Natural killer cell (primary cell): ENCODE measurements around the gene SCMH1. TPM values are rescaled to one million over a fixed set of nuclear protein-coding genes. Genes with fewer than 3 reads are reported as not detected.

ENCODE experiments used
- ATAC-seq, 3 donors: fragments of 150-1000 bp in 2 of 3; fragments of 200-7000 bp in 1 of 3; cut with Tn5 transposase; 1 replicate in 1 of 3; 2 replicates in 2 of 3; pipeline ENCODE4 v1.10.0; 2021; ENCODE audit warnings: mild to moderate bottlenecking in 2 of 3, moderate library complexity in 2 of 3
- DNase-seq, 2 donors: peaks; one replicate each; pipeline versions ENCODE4 v3.0.0 to v3.0.0-alpha.2; 2013 to 2021; ENCODE audit warnings: mixed read lengths in 1 of 2
- H3K27ac ChIP-seq: one replicate; pipeline ENCODE4 v1.5.1; 2013; ENCODE audit warnings: mild to moderate bottlenecking, low read length
- H3K27me3 ChIP-seq: one replicate; pipeline ENCODE4 v1.6.1; 2013; ENCODE audit warnings: low read length; ENCODE audit not compliant: control insufficient read depth, insufficient read depth
- H3K36me3 ChIP-seq: one replicate; pipeline ENCODE4 v1.6.1; 2013; ENCODE audit warnings: low read length; ENCODE audit not compliant: control insufficient read depth, insufficient read depth
- H3K4me1 ChIP-seq: one replicate; pipeline ENCODE4 v1.6.1; 2013; ENCODE audit warnings: low read length; ENCODE audit not compliant: control insufficient read depth, insufficient read depth
- H3K4me3 ChIP-seq: one replicate; pipeline ENCODE4 v1.5.1; 2013; ENCODE audit warnings: low read length
- H3K9me3 ChIP-seq: one replicate; pipeline ENCODE4 v1.6.1; 2013; ENCODE audit warnings: low read length; ENCODE audit not compliant: control insufficient read depth, insufficient read depth
- H3K27ac Mint-ChIP-seq, 2 donors: one replicate each; pipeline ENCODE4 v1.8.0; 2022; ENCODE audit warnings: mild to moderate bottlenecking in 2 of 2, mixed read lengths in 2 of 2, moderate library complexity in 1 of 2
- H3K27me3 Mint-ChIP-seq, 2 donors: one replicate each; pipeline ENCODE4 v1.8.0; 2022; ENCODE audit warnings: low read depth in 2 of 2, mixed read lengths in 2 of 2
- H3K36me3 Mint-ChIP-seq: one replicate; pipeline ENCODE4 v1.8.0; 2022; ENCODE audit warnings: mixed read lengths
- H3K4me1 Mint-ChIP-seq, 2 donors: one replicate each; pipeline ENCODE4 v1.8.0; 2022; ENCODE audit warnings: mixed read lengths in 2 of 2
- H3K4me3 Mint-ChIP-seq: one replicate; pipeline ENCODE4 v1.8.0; 2022; ENCODE audit warnings: mild to moderate bottlenecking, moderate library complexity, mixed read lengths
- H3K9me3 Mint-ChIP-seq, 2 donors: one replicate each; pipeline ENCODE4 v1.8.0; 2022; ENCODE audit warnings: mixed read lengths in 2 of 2
- WGBS: methylation state at CpG from one replicate; pipeline ENCODE4 v1.1.7; 2013; ENCODE audit warnings: missing lambda C conversion rate; ENCODE audit not compliant: insufficient coverage; 5-methylcytosine and 5-hydroxymethylcytosine counted together
- intact Hi-C: fragments of 100-400 bp; cut with micrococcal nuclease; formaldehyde crosslinking; loops from one replicate; pipeline ENCODE4 v1.14.2; 2022
- total RNA-seq, 4 donors: library from RNA; stranded (reverse); fragments of 120-200 nt in 1 of 4; gene quantifications; one replicate each; pipeline versions ENCODE4 v1.2.3 to v1.2.4, GENCODE V29; 2013 to 2022
- TF ChIP-seq, protein P1 (sequence below): fragments of 200-600 bp; IDR thresholded peaks from one replicate; pipeline ENCODE4 v1.8.0; 2022; ENCODE audit warnings: antibody characterized with exemption

The SCMH1 gene
- total RNA-seq, 3 donors from 2014 or later (not counting 1 experiment from before 2014, with no cell fraction given), result 8.3 to 10.2 (median 9.1) TPM

DNA sequence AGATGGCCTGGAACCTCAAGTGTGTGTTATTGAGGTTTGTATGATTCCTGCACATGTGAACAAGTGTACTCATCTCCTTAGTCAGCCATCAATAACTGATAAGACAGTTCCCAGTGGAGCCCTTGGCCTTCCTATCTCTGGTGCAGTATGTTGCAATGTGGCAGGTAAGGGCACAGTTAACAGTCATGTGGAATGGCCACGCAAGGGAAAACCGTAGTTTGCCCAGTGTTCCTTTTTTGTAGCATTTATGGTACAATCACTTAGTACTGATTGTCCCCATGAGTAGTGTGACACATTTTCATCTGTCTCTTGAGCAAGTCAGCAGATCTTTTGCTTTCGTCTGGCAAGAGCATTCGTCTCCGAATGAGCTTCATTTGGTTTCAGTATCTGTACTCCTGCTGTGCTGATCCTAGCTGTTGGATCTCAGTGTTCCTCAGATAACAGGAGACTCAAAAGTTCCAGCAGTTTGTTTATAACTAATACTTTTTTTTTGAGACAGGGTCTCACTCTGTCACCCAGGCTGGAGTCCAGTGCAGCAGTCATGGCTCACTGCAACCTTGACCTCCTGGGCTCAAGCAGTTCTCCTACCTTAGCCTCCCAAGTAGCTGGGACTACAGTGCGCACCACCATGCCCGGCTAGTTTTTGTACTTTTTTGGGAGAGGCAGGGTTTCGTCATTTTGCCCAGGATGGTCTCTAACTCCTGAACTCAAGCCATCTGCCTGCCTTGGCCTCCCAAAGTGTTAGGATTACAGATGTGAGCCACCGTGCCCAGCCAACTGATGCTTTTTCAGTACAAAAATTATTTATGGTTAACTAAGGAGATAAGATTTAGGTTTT is 254.4 kb downstream of the SCMH1 start:
- intact Hi-C loops, result no loop called here
- Mint-ChIP-seq H3K9me3 (no peaks in the 10 kb centered on the region), H3K4me1 (no peaks in the 10 kb centered on the region), H3K27me3 (no peaks in the 10 kb centered on the region), H3K27ac (no peak overlapping the region), H3K36me3 (peaks cover 37% of the 10 kb centered on the region), H3K4me3 (no peak overlapping the region)
- Histone ChIP-seq H3K9me3 (no peaks in the 10 kb centered on the region), H3K27ac (no peak overlapping the region), H3K4me3 (no peak overlapping the region), H3K36me3 (peaks cover 81% of the 10 kb centered on the region), H3K4me1 (no peaks in the 10 kb centered on the region), H3K27me3 (no peaks in the 10 kb centered on the region)
- WGBS, result 95% methylated on average over 8 of the region's 9 CpGs
- DNase-seq (no peak), ATAC-seq (no peak)
- TF ChIP-seq, protein P1, sequence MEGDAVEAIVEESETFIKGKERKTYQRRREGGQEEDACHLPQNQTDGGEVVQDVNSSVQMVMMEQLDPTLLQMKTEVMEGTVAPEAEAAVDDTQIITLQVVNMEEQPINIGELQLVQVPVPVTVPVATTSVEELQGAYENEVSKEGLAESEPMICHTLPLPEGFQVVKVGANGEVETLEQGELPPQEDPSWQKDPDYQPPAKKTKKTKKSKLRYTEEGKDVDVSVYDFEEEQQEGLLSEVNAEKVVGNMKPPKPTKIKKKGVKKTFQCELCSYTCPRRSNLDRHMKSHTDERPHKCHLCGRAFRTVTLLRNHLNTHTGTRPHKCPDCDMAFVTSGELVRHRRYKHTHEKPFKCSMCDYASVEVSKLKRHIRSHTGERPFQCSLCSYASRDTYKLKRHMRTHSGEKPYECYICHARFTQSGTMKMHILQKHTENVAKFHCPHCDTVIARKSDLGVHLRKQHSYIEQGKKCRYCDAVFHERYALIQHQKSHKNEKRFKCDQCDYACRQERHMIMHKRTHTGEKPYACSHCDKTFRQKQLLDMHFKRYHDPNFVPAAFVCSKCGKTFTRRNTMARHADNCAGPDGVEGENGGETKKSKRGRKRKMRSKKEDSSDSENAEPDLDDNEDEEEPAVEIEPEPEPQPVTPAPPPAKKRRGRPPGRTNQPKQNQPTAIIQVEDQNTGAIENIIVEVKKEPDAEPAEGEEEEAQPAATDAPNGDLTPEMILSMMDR, result no peak

DNA sequence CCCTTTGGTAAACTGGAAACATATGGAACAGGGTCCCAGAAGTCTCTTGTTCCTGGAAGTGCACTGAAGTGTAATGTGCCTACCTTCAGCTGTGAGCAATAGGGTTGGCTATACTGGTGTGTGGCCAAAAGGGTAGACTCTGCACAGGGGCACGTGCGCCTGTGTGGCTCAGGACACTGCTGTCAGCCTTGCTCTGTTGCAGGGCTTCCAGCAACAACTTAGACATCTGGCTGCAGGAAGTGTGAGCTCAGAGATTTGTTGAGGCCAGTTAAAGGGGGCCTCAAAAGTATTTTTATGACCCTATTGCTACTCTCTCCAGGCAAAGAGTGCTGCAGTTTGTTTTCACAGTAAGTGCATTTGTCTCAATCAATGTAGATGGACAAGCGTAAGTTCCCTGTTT is 255.2 kb downstream of the SCMH1 start:
- Mint-ChIP-seq H3K4me3 (no peak overlapping the region), H3K27ac (no peak overlapping the region), H3K27me3 (no peaks in the 10 kb centered on the region), H3K9me3 (no peaks in the 10 kb centered on the region), H3K4me1 (peaks cover 0 to 4% of the 10 kb centered on the region in 2 donors), H3K36me3 (peaks cover 31% of the 10 kb centered on the region)
- ATAC-seq, result no peak
- H3K36me3 ChIP-seq, result peaks cover 76% of the 10 kb centered on the region
- H3K27me3 ChIP-seq, result no peaks in the 10 kb centered on the region
- 93% methylated on average over 3 of the region's 3 CpGs for WGBS
- intact Hi-C loops, result no loop called here
- no peak overlapping the region for H3K4me3 ChIP-seq
- DNase-seq, result no peak
- no peaks in the 10 kb centered on the region for H3K9me3 ChIP-seq
- no peaks in the 10 kb centered on the region for H3K4me1 ChIP-seq
- TF ChIP-seq, protein P1, result no peak
- H3K27ac ChIP-seq, result no peak overlapping the region

DNA sequence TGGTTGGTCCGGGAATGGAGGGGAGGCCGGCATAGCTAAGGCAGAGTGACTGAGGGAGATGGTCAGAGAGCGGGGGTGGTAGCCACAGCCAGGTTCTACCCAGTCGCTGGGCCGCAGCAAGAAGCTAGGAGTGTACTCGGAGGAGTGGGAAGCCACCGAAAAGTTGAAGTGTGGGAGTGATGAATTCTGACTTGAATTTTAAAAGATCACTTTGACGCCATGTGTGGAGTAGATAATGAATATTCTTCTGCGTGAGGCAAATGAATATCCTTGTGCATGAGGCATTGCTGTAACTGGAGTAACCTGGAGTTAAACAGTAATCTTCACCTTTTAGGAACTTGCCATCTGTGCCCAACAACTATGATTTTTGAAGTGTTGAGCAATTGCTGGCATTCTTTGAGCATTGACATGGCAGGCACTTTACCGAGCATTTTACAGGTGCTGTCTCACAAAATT is 255.8 kb downstream of the SCMH1 start:
- H3K9me3 Mint-ChIP-seq, result no peaks in the 10 kb centered on the region

More for the DNA sequence above, 255.8 kb downstream of the SCMH1 start:
- Histone ChIP-seq H3K36me3 (peaks cover 71% of the 10 kb centered on the region), H3K27me3 (no peaks in the 10 kb centered on the region), H3K4me1 (no peaks in the 10 kb centered on the region), H3K9me3 (no peaks in the 10 kb centered on the region), H3K27ac (no peak overlapping the region), H3K4me3 (no peak overlapping the region)
- intact Hi-C loops, result no loop called here
- Mint-ChIP-seq H3K4me1 (peaks cover 1 to 6% of the 10 kb centered on the region in 2 donors), H3K4me3 (no peak overlapping the region), H3K27ac (no peak overlapping the region), H3K36me3 (peaks cover 25% of the 10 kb centered on the region), H3K27me3 (no peaks in the 10 kb centered on the region)
- ATAC-seq, result no peak
- no peak for DNase-seq
- 96% methylated on average over 10 of the region's 10 CpGs for WGBS
- TF ChIP-seq, protein P1, result no peak
